Keratinocyte (primary cell): Measurements from ENCODE around the gene ZNF462. TPM values are rescaled to one million over a fixed set of nuclear protein-coding genes. Genes with fewer than 3 reads are reported as not detected.

Source experiments
- DNase-seq: peaks from one replicate; pipeline ENCODE4 v3.0.0-alpha.2; 2011; ENCODE audit warnings: low read depth, missing footprints, low spot score
- FAIRE-seq: peaks from 2 replicates; lab custom pipeline; 2011; peaks lifted over from hg19 to GRCh38; lab: Jason Lieb, UNC
- H2AFZ ChIP-seq: 2 replicates; pipeline ENCODE4 v1.6.0; 2012; ENCODE audit warnings: low read length, control low read depth, inconsistent platforms; ENCODE audit not compliant: control insufficient read depth
- H3K27ac ChIP-seq: 2 replicates; pipeline ENCODE4 v1.5.1; 2011; ENCODE audit warnings: low read length; ENCODE audit not compliant: control insufficient read depth, insufficient read depth
- H3K27me3 ChIP-seq: 3 replicates; pipeline ENCODE4 v1.6.0; 2011; ENCODE audit warnings: low read length; ENCODE audit not compliant: control insufficient read depth, insufficient read depth; ENCODE audit errors: extremely low read depth
- H3K36me3 ChIP-seq, 2 experiments: 2 replicates in 1 of 2; 3 replicates in 1 of 2; pipeline ENCODE4 v1.5.1; 2011; ENCODE audit warnings: low read length in 2 of 2, mild to moderate bottlenecking in 1 of 2; ENCODE audit not compliant: control insufficient read depth in 2 of 2, insufficient read depth in 2 of 2; ENCODE audit errors: extremely low read depth in 1 of 2
- H3K4me1 ChIP-seq: 3 replicates; pipeline ENCODE4 v1.5.1; 2011; ENCODE audit warnings: low read length; ENCODE audit not compliant: control insufficient read depth, insufficient read depth; ENCODE audit errors: extremely low read depth
- H3K4me2 ChIP-seq: 3 replicates; pipeline ENCODE4 v1.6.0; 2011; ENCODE audit warnings: low read depth, low read length; ENCODE audit not compliant: control insufficient read depth, insufficient read depth; ENCODE audit errors: extremely low read depth
- H3K4me3 ChIP-seq, 3 experiments: fragments of 200-600 bp in 1 of 3; sonication (generic) in 1 of 3; 2 replicates in 2 of 3; 3 replicates in 1 of 3; pipeline ENCODE4 v1.5.1; 2011 to 2016; ENCODE audit warnings: low read length in 3 of 3, mild to moderate bottlenecking in 3 of 3, control low read depth in 2 of 3, inconsistent platforms in 1 of 3, low read depth in 1 of 3, mixed read lengths in 1 of 3, mixed run types in 1 of 3, moderate library complexity in 1 of 3; ENCODE audit not compliant: control insufficient read depth in 2 of 3, insufficient read depth in 2 of 3; ENCODE audit errors: extremely low read depth in 1 of 3
- H3K79me2 ChIP-seq: 2 replicates; pipeline ENCODE4 v1.6.0; 2012; ENCODE audit warnings: low read length; ENCODE audit not compliant: control insufficient read depth, insufficient read depth
- H3K9ac ChIP-seq: 3 replicates; pipeline ENCODE4 v1.6.0; 2011; ENCODE audit warnings: low read length; ENCODE audit not compliant: control insufficient read depth, insufficient read depth; ENCODE audit errors: extremely low read depth
- H3K9me1 ChIP-seq: 3 replicates; pipeline ENCODE4 v1.6.0; 2011; ENCODE audit warnings: low read length; ENCODE audit not compliant: control insufficient read depth, insufficient read depth; ENCODE audit errors: extremely low read depth
- H3K9me3 ChIP-seq: 2 replicates; pipeline ENCODE4 v1.5.1; 2012; ENCODE audit warnings: low read depth, low read length; ENCODE audit not compliant: control insufficient read depth
- H4K20me1 ChIP-seq: 3 replicates; pipeline ENCODE4 v1.6.0; 2011; ENCODE audit warnings: low read length; ENCODE audit not compliant: control insufficient read depth, insufficient read depth; ENCODE audit errors: extremely low read depth
- CTCF ChIP-seq, 3 experiments: IDR thresholded peaks in 1 of 3; conservative IDR thresholded peaks in 1 of 3; optimal IDR thresholded peaks in 1 of 3; 2 replicates in 2 of 3; 3 replicates in 1 of 3; pipeline versions ENCODE3 to v1.5.1; 2011; ENCODE audit warnings: low read length in 3 of 3, mild to moderate bottlenecking in 3 of 3, moderate library complexity in 2 of 3, control low read depth in 1 of 3, inconsistent platforms in 1 of 3; ENCODE audit not compliant: insufficient read depth in 2 of 3; ENCODE audit errors: extremely low read depth in 1 of 3
- EZH2 ChIP-seq: IDR thresholded peaks from one replicate; pipeline ENCODE4 v1.6.1; 2012; ENCODE audit warnings: inconsistent platforms, mild to moderate bottlenecking, low read length, moderate library complexity
- dilution Hi-C: fragments of 300-500 bp; cut with MboI; formaldehyde crosslinking; loops from one replicate; pipeline ENCODE4 v1.7.0; 2020; ENCODE audit warnings: low sequenced_read_pairs; ENCODE audit not compliant: extremely low pct_ligation_motif_present
- polyA plus RNA-seq, 5 experiments: library from polyadenylated mRNA; depleted of rRNA in 3 of 5; stranded (reverse) in 3 of 5; stranded (forward) in 1 of 5; unstranded in 1 of 5; fragments of >200 nt; gene quantifications; 1 replicate in 1 of 5; 2 replicates in 3 of 5; 3 replicates in 1 of 5; pipeline versions ENCODE4 v1.2.1 to v1.2.3, GENCODE V29; 2011 to 2012; ENCODE audit warnings: missing spikeins in 2 of 5, low read depth in 1 of 5, low replicate concordance in 1 of 5

ZNF462 gene
- polyA plus RNA-seq, 1 donor (not counting 4 experiments of a cell fraction or from before 2014, with no cell fraction given) = 7.8 TPM

- peak overlapping the region; percentile 27 for H2AFZ ChIP-seq
- FAIRE-seq (no peak), DNase-seq (no peak)
- TF ChIP-seq CTCF (optimal IDR thresholded peaks at IDR 0.05 in 1 of 3, IDR thresholded peaks at IDR 0.05 in 1 of 3, conservative IDR thresholded peaks at IDR 0.05 in 1 of 3; ENCODE audit: extremely low read depth in 1 of 3, insufficient read depth in 2 of 3, low read length in 3 of 3) (no peak), EZH2 (no peak)
- no peaks in the 10 kb centered on the region for H4K20me1 ChIP-seq
- H3K4me2 ChIP-seq = no peak overlapping the region
- no peak overlapping the region for H3K9ac ChIP-seq
- H3K27me3 ChIP-seq = no peaks in the 10 kb centered on the region
- dilution Hi-C loops = no loop called here
- no peaks in the 10 kb centered on the region for H3K4me1 ChIP-seq
- H3K27ac ChIP-seq = no peak overlapping the region
- H3K79me2 ChIP-seq = no peaks in the 10 kb centered on the region
- H3K9me1 ChIP-seq = no peaks in the 10 kb centered on the region
- H3K4me3 ChIP-seq = no peak overlapping the region
- no peaks in the 10 kb centered on the region for H3K9me3 ChIP-seq
- H3K36me3 ChIP-seq = no peaks in the 10 kb centered on the region
These were observed 32.3 kb upstream of the ZNF462 start for GRCh38 chr9:106830527-106831150.

- no peaks in the 10 kb centered on the region for H3K27me3 ChIP-seq
- FAIRE-seq = no peak
These were observed 28.1 kb upstream of the ZNF462 start for GRCh38 chr9:106834888-106835287.

More at GRCh38 chr9:106834888-106835287, 28.1 kb upstream of the ZNF462 start:
- no peak for TF ChIP-seq EZH2
- TF ChIP-seq CTCF (optimal IDR thresholded peaks at IDR 0.05 in 1 of 3, IDR thresholded peaks at IDR 0.05 in 1 of 3, conservative IDR thresholded peaks at IDR 0.05 in 1 of 3; ENCODE audit: extremely low read depth in 1 of 3, insufficient read depth in 2 of 3, low read length in 3 of 3) = no peak
- Histone ChIP-seq H3K9me3 (no peaks in the 10 kb centered on the region), H3K36me3 (no peaks in the 10 kb centered on the region), H3K4me2 (no peak overlapping the region), H3K79me2 (no peaks in the 10 kb centered on the region), H3K9ac (no peak overlapping the region), H2AFZ (no peak overlapping the region), H3K4me1 (no peaks in the 10 kb centered on the region), H3K4me3 (no peak overlapping the region), H3K9me1 (no peaks in the 10 kb centered on the region), H4K20me1 (no peaks in the 10 kb centered on the region), H3K27ac (no peak overlapping the region)
- DNase-seq = no peak
- dilution Hi-C loops = no loop called here
